GM18951 (cell line): ENCODE measurements around the gene FCRLB.

Experiments used
- POLR2A ChIP-seq: IDR thresholded peaks from 4 replicates; pipeline ENCODE4 v1.6.1; 2011; ENCODE audit warnings: mild to moderate bottlenecking; ENCODE audit not compliant: insufficient read length, insufficient read depth; ENCODE audit errors: extremely low read depth
- in situ Hi-C: fragments of 300-500 bp; cut with MboI; formaldehyde crosslinking; loops from one replicate; pipeline ENCODE4 v1.12.0; 2022; ENCODE audit warnings: low sequenced_read_pairs, mixed read lengths, inconsistent platforms; ENCODE audit not compliant: unreplicated experiment

The FCRLB gene

GRCh38 chr1:161771161-161771560 lies 49.8 kb downstream of the FCRLB start:
- in situ Hi-C loops = no loop called here
- no peak for TF ChIP-seq POLR2A

- in situ Hi-C loops = no loop called here
- TF ChIP-seq POLR2A = no peak
Observed at GRCh38 chr1:161771973-161772372, 50.6 kb downstream of the FCRLB start.

GRCh38 chr1:161772397-161772796 lies 51.1 kb downstream of the FCRLB start:
- in situ Hi-C loops = no loop called here

GRCh38 chr1:161773791-161774190 lies 52.4 kb downstream of the FCRLB start:
- in situ Hi-C loops = no loop called here
- TF ChIP-seq POLR2A = no peak

More at GRCh38 chr1:161772397-161772796, 51.1 kb downstream of the FCRLB start:
- TF ChIP-seq POLR2A = no peak

- in situ Hi-C loops = no loop called here
- TF ChIP-seq POLR2A = no peak
Observed at GRCh38 chr1:161777261-161777660, 55.9 kb downstream of the FCRLB start.
